CD4-positive, alpha-beta T cell treated with Interleukin-12 subunit alpha and Interleukin-12 subunit beta, for 1 hour (primary cell): Measurements from ENCODE around the gene SNX18.
"Not testable (repeated sequence)": the region's sequence is repeated elsewhere in the genome, so short reads cannot be mapped to it uniquely, and the experiment has no call there.

Source experiments
- DNase-seq: peaks from one replicate; pipeline ENCODE4 v3.0.0-alpha.2; 2020

Gene SNX18

GRCh38 chr5:54520438-54520846 lies 2.9 kb downstream of the SNX18 start:
- no peak for DNase-seq

GRCh38 chr5:54520940-54521339 lies 3.4 kb downstream of the SNX18 start:
- DNase-seq, result no peak

GRCh38 chr5:54521856-54522479 lies 4.4 kb downstream of the SNX18 start:
- DNase-seq, result no peak

- DNase-seq, result no peak
These were observed 6.0 kb downstream of the SNX18 start for GRCh38 chr5:54523534-54523933.

GRCh38 chr5:54524082-54524481 lies 6.5 kb downstream of the SNX18 start:
- DNase-seq, result no peak

GRCh38 chr5:54524704-54525103 lies 7.1 kb downstream of the SNX18 start:
- no peak for DNase-seq

- no peak for DNase-seq
These were observed 7.7 kb downstream of the SNX18 start for GRCh38 chr5:54525261-54525660.

GRCh38 chr5:54525692-54526091 lies 8.1 kb downstream of the SNX18 start:
- no peak for DNase-seq

GRCh38 chr5:54526604-54527288 lies 9.2 kb downstream of the SNX18 start:
- DNase-seq, result no peak

GRCh38 chr5:54528633-54529209 lies 11.2 kb downstream of the SNX18 start:
- no peak for DNase-seq

GRCh38 chr5:54529565-54529964 lies 12.0 kb downstream of the SNX18 start:
- no peak for DNase-seq

GRCh38 chr5:54531546-54531945 lies 14.0 kb downstream of the SNX18 start:
- no peak for DNase-seq

- no peak for DNase-seq
These were observed 16.1 kb downstream of the SNX18 start for GRCh38 chr5:54533541-54534190.

GRCh38 chr5:54534191-54535004 lies 16.8 kb downstream of the SNX18 start:
- DNase-seq, result no peak

- DNase-seq, result no peak
These were observed 17.7 kb downstream of the SNX18 start for GRCh38 chr5:54535149-54535844.

- DNase-seq, result not testable (repeated sequence)
These were observed 18.8 kb downstream of the SNX18 start for GRCh38 chr5:54536375-54536774.

GRCh38 chr5:54536861-54537260 lies 19.3 kb downstream of the SNX18 start:
- DNase-seq, result not testable (repeated sequence)

GRCh38 chr5:54537725-54538124 lies 20.2 kb downstream of the SNX18 start:
- no peak for DNase-seq

- DNase-seq, result no peak
These were observed 20.6 kb downstream of the SNX18 start for GRCh38 chr5:54538156-54538555.

- no peak for DNase-seq
These were observed 21.4 kb downstream of the SNX18 start for GRCh38 chr5:54539001-54539400.

GRCh38 chr5:54540286-54540685 lies 22.7 kb downstream of the SNX18 start:
- DNase-seq, result no peak
